ENCODE data around the gene RAB23.

DNA sequence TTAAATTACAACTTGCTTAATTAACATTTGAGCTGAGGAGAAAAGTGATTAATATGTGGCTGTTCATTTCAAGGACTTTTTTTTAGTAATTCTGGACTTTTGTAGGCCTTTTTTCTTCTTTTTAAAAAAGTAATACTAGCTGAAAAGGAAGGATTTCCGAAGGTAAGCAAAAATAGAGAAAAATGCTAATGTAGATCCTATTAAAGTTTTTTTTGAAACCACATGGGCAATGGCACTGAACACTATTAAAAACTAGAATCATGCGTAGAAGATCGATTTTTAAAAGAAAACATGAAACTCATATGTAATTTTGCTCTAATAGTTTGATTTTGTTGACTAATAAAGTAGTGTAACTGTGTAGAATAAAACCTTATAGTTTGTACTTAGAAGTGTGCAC lies 47.6 kb downstream of the RAB23 start:
- TF ChIP-seq EZH2 (IDR thresholded peaks at IDR 0.05; ENCODE audit: borderline replicate concordance, low read depth, low read length, severe bottlenecking), result no peak
- TF ChIP-seq, protein P1, sequence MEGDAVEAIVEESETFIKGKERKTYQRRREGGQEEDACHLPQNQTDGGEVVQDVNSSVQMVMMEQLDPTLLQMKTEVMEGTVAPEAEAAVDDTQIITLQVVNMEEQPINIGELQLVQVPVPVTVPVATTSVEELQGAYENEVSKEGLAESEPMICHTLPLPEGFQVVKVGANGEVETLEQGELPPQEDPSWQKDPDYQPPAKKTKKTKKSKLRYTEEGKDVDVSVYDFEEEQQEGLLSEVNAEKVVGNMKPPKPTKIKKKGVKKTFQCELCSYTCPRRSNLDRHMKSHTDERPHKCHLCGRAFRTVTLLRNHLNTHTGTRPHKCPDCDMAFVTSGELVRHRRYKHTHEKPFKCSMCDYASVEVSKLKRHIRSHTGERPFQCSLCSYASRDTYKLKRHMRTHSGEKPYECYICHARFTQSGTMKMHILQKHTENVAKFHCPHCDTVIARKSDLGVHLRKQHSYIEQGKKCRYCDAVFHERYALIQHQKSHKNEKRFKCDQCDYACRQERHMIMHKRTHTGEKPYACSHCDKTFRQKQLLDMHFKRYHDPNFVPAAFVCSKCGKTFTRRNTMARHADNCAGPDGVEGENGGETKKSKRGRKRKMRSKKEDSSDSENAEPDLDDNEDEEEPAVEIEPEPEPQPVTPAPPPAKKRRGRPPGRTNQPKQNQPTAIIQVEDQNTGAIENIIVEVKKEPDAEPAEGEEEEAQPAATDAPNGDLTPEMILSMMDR (IDR thresholded peaks at IDR 0.05; ENCODE audit: borderline replicate concordance, extremely low read depth, low read length, poor library complexity, severe bottlenecking), result no peak
